Esophagus muscularis mucosa (tissue), 4 donors: ENCODE results near the gene KRTAP29-1. TPM values are rescaled to one million over a fixed set of nuclear protein-coding genes. Genes with fewer than 3 reads are reported as not detected.
A peak's percentile ranks its signal among the peaks of the same experiment; 100 is the strongest.

Experiments
- DNase-seq: peaks from one replicate; pipeline ENCODE4 v3.0.0-alpha.2; 2017; ENCODE audit errors: extremely low spot score
- H3K27ac ChIP-seq, 4 donors: fragments of 200-600 bp; sonication (generic); replicated peaks in 1 of 4; 1 replicate in 3 of 4; 2 replicates in 1 of 4; pipeline ENCODE4 v1.5.1; 2016 to 2019; ENCODE audit warnings: mild to moderate bottlenecking in 1 of 4
- H3K27me3 ChIP-seq, 4 donors: fragments of 200-600 bp; sonication (generic); one replicate each; pipeline versions ENCODE4 v1.5.1 to v1.6.0; 2016 to 2019
- H3K36me3 ChIP-seq, 4 donors: fragments of 200-600 bp; sonication (generic); one replicate each; pipeline ENCODE4 v1.5.1; 2016 to 2019
- H3K4me1 ChIP-seq, 4 donors: fragments of 200-600 bp; sonication (generic); one replicate each; pipeline ENCODE4 v1.5.1; 2016 to 2019
- H3K4me3 ChIP-seq, 4 donors: fragments of 200-600 bp; sonication (generic); 1 replicate in 2 of 4; 2 replicates in 2 of 4; pipeline ENCODE4 v1.5.1; 2016 to 2019; ENCODE audit warnings: mild to moderate bottlenecking in 4 of 4, moderate library complexity in 1 of 4
- H3K9me3 ChIP-seq, 4 donors: fragments of 200-600 bp; sonication (generic); 1 replicate in 3 of 4; 2 replicates in 1 of 4; pipeline ENCODE4 v1.5.1; 2016 to 2019
- EP300 ChIP-seq: sonication (generic); formaldehyde crosslinking; IDR thresholded peaks from one replicate; pipeline ENCODE4 v1.6.1; 2017; ENCODE audit warnings: antibody characterized with exemption
- POLR2A ChIP-seq: fragments of 450-650 bp; IDR thresholded peaks from one replicate; pipeline ENCODE4 v1.6.1; 2017; ENCODE audit warnings: antibody characterized with exemption, moderate library complexity, mild to moderate bottlenecking, low read depth
- POLR2AphosphoS5 ChIP-seq, 2 donors: sonication (generic); formaldehyde crosslinking; IDR thresholded peaks; one replicate each; pipeline ENCODE4 v1.6.1; 2017; ENCODE audit warnings: antibody characterized with exemption in 2 of 2
- WGBS: methylation state at CpG from one replicate; pipeline ENCODE4 v1.1.5; 2018; 5-methylcytosine and 5-hydroxymethylcytosine counted together
- intact Hi-C: fragments of 100-400 bp; cut with DNase I; formaldehyde crosslinking; loops from one replicate; pipeline ENCODE4 v1.15.1; 2023
- total RNA-seq, 4 donors: library from RNA; depleted of rRNA; stranded (reverse); fragments of >200 nt; gene quantifications; one replicate each; pipeline versions ENCODE4 v1.1.0 to v1.2.1, GENCODE V29; 2016
- TF ChIP-seq, protein P1 (sequence below), 3 experiments: fragments of 200-600 bp in 2 of 3; fragments of 450-650 bp in 1 of 3; sonication (generic) in 2 of 3; IDR thresholded peaks; one replicate each; pipeline ENCODE4 v1.5.1; 2017 to 2019; ENCODE audit warnings: antibody characterized with exemption in 3 of 3, mild to moderate bottlenecking in 2 of 3, moderate library complexity in 1 of 3

Gene KRTAP29-1
- total RNA-seq, 4 donors from 2014 or later = not detected

DNA sequence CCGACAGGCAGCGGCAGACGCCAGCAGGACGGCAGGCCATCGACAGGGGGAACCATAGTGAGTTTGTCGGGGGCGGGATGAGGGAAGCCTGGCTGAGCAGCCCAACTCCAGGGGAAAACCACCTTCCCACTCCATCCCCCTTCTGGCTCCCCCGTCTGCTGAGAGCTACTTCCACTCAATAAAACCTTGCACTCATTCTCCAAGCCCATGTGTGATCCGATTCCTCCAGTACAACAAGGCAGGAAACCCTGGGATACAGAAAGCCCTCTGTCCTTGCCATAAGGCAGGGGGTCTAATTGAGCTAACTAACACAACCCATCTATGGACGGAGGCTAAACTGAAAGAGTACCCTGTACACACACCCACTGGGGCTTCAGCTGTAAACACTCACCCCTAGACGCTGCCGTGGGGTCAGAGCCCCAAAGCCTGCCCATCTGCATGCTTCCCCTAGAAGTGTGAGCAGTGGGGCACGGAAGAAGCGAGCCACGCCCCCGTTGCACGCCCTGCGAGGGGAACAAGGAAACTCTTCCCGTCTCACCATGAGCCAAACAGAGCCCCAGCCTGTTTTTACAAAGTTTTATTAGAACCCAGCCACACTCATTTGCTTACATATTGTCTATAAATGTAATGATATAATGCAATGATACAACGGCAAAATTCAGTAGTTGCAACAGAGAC is 4.1 kb downstream of the KRTAP29-1 start:
- 95% methylated on average over 20 of the region's 20 CpGs for WGBS
- peaks cover 0 to 8% (median 0%) of the 10 kb centered on the region in 4 donors for H3K27me3 ChIP-seq
- TF ChIP-seq POLR2AphosphoS5 (IDR thresholded peaks at IDR 0.05) (no peak), EP300 (no peak), POLR2A (no peak)
- TF ChIP-seq, protein P1, sequence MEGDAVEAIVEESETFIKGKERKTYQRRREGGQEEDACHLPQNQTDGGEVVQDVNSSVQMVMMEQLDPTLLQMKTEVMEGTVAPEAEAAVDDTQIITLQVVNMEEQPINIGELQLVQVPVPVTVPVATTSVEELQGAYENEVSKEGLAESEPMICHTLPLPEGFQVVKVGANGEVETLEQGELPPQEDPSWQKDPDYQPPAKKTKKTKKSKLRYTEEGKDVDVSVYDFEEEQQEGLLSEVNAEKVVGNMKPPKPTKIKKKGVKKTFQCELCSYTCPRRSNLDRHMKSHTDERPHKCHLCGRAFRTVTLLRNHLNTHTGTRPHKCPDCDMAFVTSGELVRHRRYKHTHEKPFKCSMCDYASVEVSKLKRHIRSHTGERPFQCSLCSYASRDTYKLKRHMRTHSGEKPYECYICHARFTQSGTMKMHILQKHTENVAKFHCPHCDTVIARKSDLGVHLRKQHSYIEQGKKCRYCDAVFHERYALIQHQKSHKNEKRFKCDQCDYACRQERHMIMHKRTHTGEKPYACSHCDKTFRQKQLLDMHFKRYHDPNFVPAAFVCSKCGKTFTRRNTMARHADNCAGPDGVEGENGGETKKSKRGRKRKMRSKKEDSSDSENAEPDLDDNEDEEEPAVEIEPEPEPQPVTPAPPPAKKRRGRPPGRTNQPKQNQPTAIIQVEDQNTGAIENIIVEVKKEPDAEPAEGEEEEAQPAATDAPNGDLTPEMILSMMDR (IDR thresholded peaks at IDR 0.05) = no peak

DNA sequence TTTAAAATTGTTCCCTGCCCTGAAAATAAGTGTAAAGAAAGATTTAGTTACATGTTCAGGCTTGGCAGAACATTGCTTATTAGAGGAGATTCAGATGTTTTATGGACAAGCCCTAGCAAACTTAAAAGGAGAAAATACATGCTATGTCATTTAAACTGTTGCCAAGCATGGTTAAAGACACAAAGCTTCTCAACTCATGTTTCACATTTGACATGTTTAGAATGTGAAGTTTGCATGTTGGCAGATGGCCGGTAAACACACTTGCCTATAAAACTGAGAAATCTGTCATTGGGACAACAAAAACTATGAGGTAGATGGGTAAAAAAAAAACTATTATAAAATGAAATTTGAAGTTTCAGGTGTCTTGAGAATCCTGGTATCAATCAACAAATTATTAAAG is 5.8 kb downstream of the KRTAP29-1 start:
- H3K9me3 ChIP-seq = no peaks in the 10 kb centered on the region
- H3K27me3 ChIP-seq = peaks cover 0 to 8% (median 0%) of the 10 kb centered on the region in 4 donors
- WGBS = 42% methylated on average over 1 of the region's 1 CpG
- intact Hi-C loops = no loop called here
- no peak overlapping the region for H3K4me3 ChIP-seq
- H3K27ac ChIP-seq = no peak overlapping the region
- TF ChIP-seq POLR2A = no peak
- TF ChIP-seq, protein P1 (IDR thresholded peaks at IDR 0.05) = no peak
- no peak for TF ChIP-seq EP300
- TF ChIP-seq POLR2AphosphoS5 (IDR thresholded peaks at IDR 0.05) = no peak
- no peaks in the 10 kb centered on the region for H3K36me3 ChIP-seq
- peaks cover 0 to 4% (median 0%) of the 10 kb centered on the region in 4 donors for H3K4me1 ChIP-seq
- peak; percentile 7 for DNase-seq

More for the DNA sequence above, 4.1 kb downstream of the KRTAP29-1 start:
- Histone ChIP-seq H3K27ac (no peak overlapping the region), H3K9me3 (no peaks in the 10 kb centered on the region), H3K4me1 (peaks cover 0 to 4% (median 0%) of the 10 kb centered on the region in 4 donors), H3K4me3 (no peak overlapping the region), H3K36me3 (no peaks in the 10 kb centered on the region)
- DNase-seq = peak; percentile 55
- intact Hi-C loops = no loop called here

DNA sequence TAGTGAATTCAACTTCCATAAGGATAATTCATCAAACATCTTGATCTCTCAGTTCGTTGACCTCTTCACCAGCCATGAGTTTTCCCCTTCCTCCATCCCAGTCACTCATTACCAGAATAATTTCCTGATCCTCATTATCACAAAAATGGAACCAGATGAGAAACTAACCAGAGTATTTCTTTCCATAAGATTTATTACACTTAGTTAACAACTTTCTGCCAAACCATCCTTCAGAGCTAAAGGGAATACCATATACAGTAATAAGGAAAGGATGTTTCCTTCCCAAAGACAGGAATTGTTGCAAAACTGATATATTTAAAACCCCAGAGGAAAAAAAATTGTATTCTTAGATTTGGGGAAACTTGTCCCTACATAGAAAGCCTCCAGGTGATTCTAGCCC is 8.6 kb downstream of the KRTAP29-1 start:
- Histone ChIP-seq H3K4me1 (no peaks in the 10 kb centered on the region), H3K27ac (no peak overlapping the region), H3K27me3 (peaks cover 0 to 17% (median 0%) of the 10 kb centered on the region in 4 donors), H3K4me3 (no peak overlapping the region), H3K36me3 (no peaks in the 10 kb centered on the region), H3K9me3 (no peaks in the 10 kb centered on the region)
- no peak for DNase-seq
- 79% methylated on average over 1 of the region's 1 CpG for WGBS
- TF ChIP-seq POLR2A (no peak), POLR2AphosphoS5 (IDR thresholded peaks at IDR 0.05) (no peak), EP300 (no peak)
- TF ChIP-seq, protein P1 (IDR thresholded peaks at IDR 0.05) = no peak
- intact Hi-C loops = no loop called here

DNA sequence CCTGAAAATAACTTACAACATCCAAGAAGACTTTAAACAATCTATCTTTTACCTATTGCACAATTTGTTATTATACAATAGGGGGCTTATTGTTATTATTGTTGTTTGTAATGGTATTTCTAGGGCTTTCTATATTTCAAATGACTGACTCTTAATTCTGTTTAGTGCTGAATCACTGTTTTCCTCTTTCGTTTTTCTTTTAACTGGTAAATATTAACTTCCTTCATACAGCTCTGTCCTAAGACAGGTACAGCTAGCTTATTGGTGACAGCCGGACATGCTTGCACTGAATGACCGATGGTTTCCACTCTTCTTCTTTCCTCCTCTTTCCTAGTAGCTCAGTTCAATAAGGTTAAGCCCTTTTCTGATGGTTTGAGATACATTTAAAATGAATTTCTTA is 15.6 kb downstream of the KRTAP29-1 start:
- Histone ChIP-seq H3K9me3 (no peaks in the 10 kb centered on the region), H3K27ac (no peak overlapping the region), H3K36me3 (no peaks in the 10 kb centered on the region), H3K4me3 (no peak overlapping the region), H3K4me1 (peaks cover 0 to 11% (median 10%) of the 10 kb centered on the region in 4 donors), H3K27me3 (peaks cover 0 to 12% (median 2%) of the 10 kb centered on the region in 4 donors)
- 86% methylated on average over 3 of the region's 3 CpGs for WGBS
- intact Hi-C loops = no loop called here
- no peak for TF ChIP-seq POLR2AphosphoS5 (IDR thresholded peaks at IDR 0.05)
- TF ChIP-seq, protein P1 (IDR thresholded peaks at IDR 0.05) = no peak
- no peak for TF ChIP-seq POLR2A
- TF ChIP-seq EP300 = no peak
- DNase-seq = no peak
